Measurements from ENCODE around the gene ENAH. TPM values are rescaled to one million over a fixed set of nuclear protein-coding genes. Genes with fewer than 3 reads are reported as not detected.

ENAH gene
- polyA plus RNA-seq, 1 donor (not counting 4 experiments of a cell fraction or from before 2014, with no cell fraction given), result 61.0 TPM

DNA sequence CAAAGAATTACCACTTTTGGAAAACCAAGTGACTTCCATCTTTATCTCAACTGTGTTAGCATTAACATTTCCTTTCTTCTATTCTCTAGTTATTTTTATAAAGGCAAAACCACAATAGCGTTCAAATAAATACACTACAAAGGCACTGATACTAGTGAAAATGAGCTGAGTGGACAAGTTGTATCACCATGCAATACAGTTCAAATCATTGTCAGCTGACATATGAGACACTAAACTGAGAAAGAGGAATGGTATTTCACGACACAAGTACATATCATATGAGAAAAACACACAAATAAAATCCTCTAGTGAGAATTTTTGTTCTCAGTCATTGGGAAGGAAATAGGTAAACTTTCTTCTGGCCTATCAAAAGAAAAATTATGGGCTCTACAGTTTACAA, 26.2 kb downstream of the ENAH start:
- TF ChIP-seq, protein P1, sequence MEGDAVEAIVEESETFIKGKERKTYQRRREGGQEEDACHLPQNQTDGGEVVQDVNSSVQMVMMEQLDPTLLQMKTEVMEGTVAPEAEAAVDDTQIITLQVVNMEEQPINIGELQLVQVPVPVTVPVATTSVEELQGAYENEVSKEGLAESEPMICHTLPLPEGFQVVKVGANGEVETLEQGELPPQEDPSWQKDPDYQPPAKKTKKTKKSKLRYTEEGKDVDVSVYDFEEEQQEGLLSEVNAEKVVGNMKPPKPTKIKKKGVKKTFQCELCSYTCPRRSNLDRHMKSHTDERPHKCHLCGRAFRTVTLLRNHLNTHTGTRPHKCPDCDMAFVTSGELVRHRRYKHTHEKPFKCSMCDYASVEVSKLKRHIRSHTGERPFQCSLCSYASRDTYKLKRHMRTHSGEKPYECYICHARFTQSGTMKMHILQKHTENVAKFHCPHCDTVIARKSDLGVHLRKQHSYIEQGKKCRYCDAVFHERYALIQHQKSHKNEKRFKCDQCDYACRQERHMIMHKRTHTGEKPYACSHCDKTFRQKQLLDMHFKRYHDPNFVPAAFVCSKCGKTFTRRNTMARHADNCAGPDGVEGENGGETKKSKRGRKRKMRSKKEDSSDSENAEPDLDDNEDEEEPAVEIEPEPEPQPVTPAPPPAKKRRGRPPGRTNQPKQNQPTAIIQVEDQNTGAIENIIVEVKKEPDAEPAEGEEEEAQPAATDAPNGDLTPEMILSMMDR (optimal IDR thresholded peaks at IDR 0.05 in 1 of 3, IDR thresholded peaks at IDR 0.05 in 1 of 3, conservative IDR thresholded peaks at IDR 0.05 in 1 of 3; ENCODE audit: extremely low read depth in 1 of 3, insufficient read depth in 2 of 3, low read length in 3 of 3), result no peak
- no peak for TF ChIP-seq EZH2 (IDR thresholded peaks at IDR 0.05; ENCODE audit: low read length)
- Histone ChIP-seq H2AFZ (ENCODE audit: control insufficient read depth, low read length) (no peak overlapping the region), H3K79me2 (ENCODE audit: control insufficient read depth, insufficient read depth, low read length) (peaks cover 21% of the 10 kb centered on the region), H3K36me3 (ENCODE audit: control insufficient read depth in 2 of 2, extremely low read depth in 1 of 2, insufficient read depth in 2 of 2, low read length in 2 of 2) (no peaks in the 10 kb centered on the region), H3K4me2 (ENCODE audit: control insufficient read depth, extremely low read depth, insufficient read depth, low read depth, low read length) (no peak overlapping the region), H3K27ac (ENCODE audit: control insufficient read depth, insufficient read depth, low read length) (no peak overlapping the region), H3K9me3 (ENCODE audit: control insufficient read depth, low read depth, low read length) (no peaks in the 10 kb centered on the region), H3K9me1 (ENCODE audit: control insufficient read depth, extremely low read depth, insufficient read depth, low read length) (peaks cover 4% of the 10 kb centered on the region), H3K4me3 (ENCODE audit: control insufficient read depth in 2 of 3, extremely low read depth in 1 of 3, insufficient read depth in 2 of 3, low read depth in 1 of 3, low read length in 3 of 3) (no peak overlapping the region), H3K9ac (ENCODE audit: control insufficient read depth, extremely low read depth, insufficient read depth, low read length) (no peak overlapping the region), H3K27me3 (ENCODE audit: control insufficient read depth, extremely low read depth, insufficient read depth, low read length) (no peaks in the 10 kb centered on the region), H4K20me1 (ENCODE audit: control insufficient read depth, extremely low read depth, insufficient read depth, low read length) (no peaks in the 10 kb centered on the region), H3K4me1 (ENCODE audit: control insufficient read depth, extremely low read depth, insufficient read depth, low read length) (no peaks in the 10 kb centered on the region)
- dilution Hi-C loops (cut with MboI; ENCODE audit: extremely low pct_ligation_motif_present, low sequenced_read_pairs), result no loop called here
- no peak for DNase-seq (ENCODE audit: low read depth, low spot score)
- FAIRE-seq, result no peak

DNA sequence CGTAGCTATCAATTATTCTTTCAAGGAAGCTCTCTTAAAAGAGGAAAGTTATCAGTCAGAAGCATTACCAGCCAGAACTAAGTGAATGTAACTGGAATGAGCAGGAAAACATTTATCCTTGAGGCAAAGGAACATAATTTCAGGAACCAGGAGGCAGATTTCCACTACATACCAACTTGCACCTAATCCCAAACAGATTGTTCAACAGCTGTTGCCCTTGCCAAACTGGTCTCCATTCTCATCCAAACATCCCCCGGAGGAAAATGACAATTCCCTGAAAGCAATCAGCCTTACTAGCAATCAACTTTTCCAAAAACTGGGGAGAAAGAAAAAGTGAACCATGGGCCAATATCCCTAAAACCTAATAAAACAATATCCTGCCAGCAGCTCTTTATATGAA, 35.0 kb downstream of the ENAH start:
- H3K79me2 ChIP-seq (ENCODE audit: control insufficient read depth, insufficient read depth, low read length), result peaks cover 29% of the 10 kb centered on the region
- H3K4me3 ChIP-seq (ENCODE audit: control insufficient read depth in 2 of 3, extremely low read depth in 1 of 3, insufficient read depth in 2 of 3, low read depth in 1 of 3, low read length in 3 of 3), result no peak overlapping the region
- no peak overlapping the region for H3K9ac ChIP-seq (ENCODE audit: control insufficient read depth, extremely low read depth, insufficient read depth, low read length)
- H3K36me3 ChIP-seq (ENCODE audit: control insufficient read depth in 2 of 2, extremely low read depth in 1 of 2, insufficient read depth in 2 of 2, low read length in 2 of 2), result no peaks in the 10 kb centered on the region
- no peaks in the 10 kb centered on the region for H3K27me3 ChIP-seq (ENCODE audit: control insufficient read depth, extremely low read depth, insufficient read depth, low read length)
- no peak overlapping the region for H3K27ac ChIP-seq (ENCODE audit: control insufficient read depth, insufficient read depth, low read length)
- FAIRE-seq (peak; percentile 44), DNase-seq (ENCODE audit: low read depth, low spot score) (no peak)
- peaks cover 3% of the 10 kb centered on the region for H4K20me1 ChIP-seq (ENCODE audit: control insufficient read depth, extremely low read depth, insufficient read depth, low read length)
- H3K9me3 ChIP-seq (ENCODE audit: control insufficient read depth, low read depth, low read length), result no peaks in the 10 kb centered on the region
- H3K4me2 ChIP-seq (ENCODE audit: control insufficient read depth, extremely low read depth, insufficient read depth, low read depth, low read length), result no peak overlapping the region
- dilution Hi-C loops (cut with MboI; ENCODE audit: extremely low pct_ligation_motif_present, low sequenced_read_pairs), result no loop called here
- TF ChIP-seq, protein P1 (optimal IDR thresholded peaks at IDR 0.05 in 1 of 3, IDR thresholded peaks at IDR 0.05 in 1 of 3, conservative IDR thresholded peaks at IDR 0.05 in 1 of 3; ENCODE audit: extremely low read depth in 1 of 3, insufficient read depth in 2 of 3, low read length in 3 of 3), result no peak
- TF ChIP-seq EZH2 (IDR thresholded peaks at IDR 0.05; ENCODE audit: low read length), result no peak
- H3K9me1 ChIP-seq (ENCODE audit: control insufficient read depth, extremely low read depth, insufficient read depth, low read length), result no peaks in the 10 kb centered on the region
- H2AFZ ChIP-seq (ENCODE audit: control insufficient read depth, low read length), result no peak overlapping the region
- H3K4me1 ChIP-seq (ENCODE audit: control insufficient read depth, extremely low read depth, insufficient read depth, low read length), result no peaks in the 10 kb centered on the region
